WTC11 (cell line): ENCODE measurements around the gene KSR2. TPM values are rescaled to one million over a fixed set of nuclear protein-coding genes. Genes with fewer than 3 reads are reported as not detected.

Experiments
- ATAC-seq: fragments of 200-7000 bp; cut with Tn5 transposase; 2 replicates; pipeline ENCODE4 v1.10.0; 2021; ENCODE audit warnings: mild to moderate bottlenecking, moderate library complexity
- CTCF ChIA-PET: fragments of 300-600 bp; sonication (Branson Sonifier 250); formaldehyde crosslinking; loops from one replicate; lab custom pipeline; 2021; ENCODE audit warnings: antibody characterized with exemption; lab: Charles Lee
- POLR2A ChIA-PET: fragments of 350-600 bp; sonication (Branson Sonifier 250); formaldehyde crosslinking; loops from one replicate; lab custom pipeline; 2021; ENCODE audit warnings: antibody characterized with exemption; lab: Charles Lee
- DNase-seq: peaks from one replicate; pipeline ENCODE4 v3.0.0; 2021; ENCODE audit warnings: low spot score
- H3K27ac Mint-ChIP-seq: 2 replicates; pipeline ENCODE4 v1.8.0; 2021; ENCODE audit warnings: mixed read lengths
- H3K27me3 Mint-ChIP-seq: 2 replicates; pipeline ENCODE4 v1.8.0; 2021; ENCODE audit warnings: low read depth, mild to moderate bottlenecking, moderate library complexity, mixed read lengths
- H3K36me3 Mint-ChIP-seq: 2 replicates; pipeline ENCODE4 v1.8.0; 2021; ENCODE audit warnings: mixed read lengths
- H3K4me1 Mint-ChIP-seq: 2 replicates; pipeline ENCODE4 v1.8.0; 2022; ENCODE audit warnings: mixed read lengths
- H3K4me3 Mint-ChIP-seq: 2 replicates; pipeline ENCODE4 v1.8.0; 2021; ENCODE audit warnings: mild to moderate bottlenecking, moderate library complexity, mixed read lengths
- H3K9me3 Mint-ChIP-seq: 2 replicates; pipeline ENCODE4 v1.8.0; 2021; ENCODE audit warnings: mixed read lengths
- ARID4B ChIP-seq: sonication (generic); formaldehyde crosslinking; IDR thresholded peaks from 2 replicates; pipeline ENCODE4 v1.8.0; 2023; ENCODE audit warnings: missing genetic modification reagents, mild to moderate bottlenecking, borderline replicate concordance
- CREB1 ChIP-seq: sonication (generic); formaldehyde crosslinking; IDR thresholded peaks from 2 replicates; pipeline ENCODE4 v1.8.0; 2023; ENCODE audit warnings: mild to moderate bottlenecking, missing genetic modification reagents
- ERG ChIP-seq: fragments of 250-450 bp; sonication (Bioruptor Pico); IDR thresholded peaks from 2 replicates; pipeline ENCODE4 v1.8.0; 2021; ENCODE audit warnings: mild to moderate bottlenecking
- HMGA2 ChIP-seq: fragments of 250-450 bp; sonication (Bioruptor Pico); IDR thresholded peaks from 2 replicates; pipeline ENCODE4 v1.4.0; 2021; ENCODE audit warnings: mild to moderate bottlenecking, moderate library complexity
- IRF1 ChIP-seq: sonication (generic); formaldehyde crosslinking; IDR thresholded peaks from 2 replicates; pipeline ENCODE4 v1.8.0; 2023; ENCODE audit warnings: missing genetic modification reagents
- JUN ChIP-seq: sonication (generic); formaldehyde crosslinking; IDR thresholded peaks from 2 replicates; pipeline ENCODE4 v1.8.0; 2023; ENCODE audit warnings: mild to moderate bottlenecking, missing genetic modification reagents
- MYBL2 ChIP-seq: sonication (generic); formaldehyde crosslinking; IDR thresholded peaks from 2 replicates; pipeline ENCODE4 v1.8.1; 2023; ENCODE audit warnings: mild to moderate bottlenecking, moderate library complexity, missing genetic modification reagents
- NR2C2 ChIP-seq: sonication (generic); formaldehyde crosslinking; IDR thresholded peaks from 2 replicates; pipeline ENCODE4 v1.8.0; 2022; ENCODE audit warnings: mild to moderate bottlenecking, missing genetic modification reagents
- RORB ChIP-seq: fragments of 250-450 bp; sonication (Bioruptor Pico); IDR thresholded peaks from 2 replicates; pipeline ENCODE4 v1.9.0; 2021; ENCODE audit warnings: mild to moderate bottlenecking
- SMAD4 ChIP-seq: sonication (generic); formaldehyde crosslinking; IDR thresholded peaks from 2 replicates; pipeline ENCODE4 v1.8.0; 2022; ENCODE audit warnings: mild to moderate bottlenecking, missing genetic modification reagents
- STAT6 ChIP-seq: sonication (generic); formaldehyde crosslinking; conservative IDR thresholded peaks from 2 replicates; pipeline ENCODE4 v1.8.1; 2023; ENCODE audit warnings: mild to moderate bottlenecking, low read depth, missing genetic modification reagents, moderate library complexity
- TEAD4 ChIP-seq: sonication (generic); formaldehyde crosslinking; IDR thresholded peaks from 2 replicates; pipeline ENCODE4 v1.8.0; 2022; ENCODE audit warnings: mild to moderate bottlenecking, missing genetic modification reagents
- ZNF671 ChIP-seq: fragments of 250-450 bp; sonication (Bioruptor Pico); IDR thresholded peaks from 2 replicates; pipeline ENCODE4 v1.8.0; 2021; ENCODE audit warnings: mild to moderate bottlenecking
- total RNA-seq: library from RNA; stranded (reverse); gene quantifications from 3 replicates; pipeline ENCODE4 v1.2.3, GENCODE V29; 2021
- TF ChIP-seq, protein P1 (sequence below): fragments of 250-450 bp; sonication (Bioruptor Pico); IDR thresholded peaks from 2 replicates; pipeline ENCODE4 v1.9.0; 2021; ENCODE audit warnings: mild to moderate bottlenecking, borderline replicate concordance
- TF ChIP-seq, protein P2 (sequence below): sonication (generic); formaldehyde crosslinking; IDR thresholded peaks from 2 replicates; pipeline ENCODE4 v1.8.0; 2022; ENCODE audit warnings: missing genetic modification reagents

KSR2 gene
- total RNA-seq, 1 experiment from 2014 or later, result 2.4 TPM

DNA sequence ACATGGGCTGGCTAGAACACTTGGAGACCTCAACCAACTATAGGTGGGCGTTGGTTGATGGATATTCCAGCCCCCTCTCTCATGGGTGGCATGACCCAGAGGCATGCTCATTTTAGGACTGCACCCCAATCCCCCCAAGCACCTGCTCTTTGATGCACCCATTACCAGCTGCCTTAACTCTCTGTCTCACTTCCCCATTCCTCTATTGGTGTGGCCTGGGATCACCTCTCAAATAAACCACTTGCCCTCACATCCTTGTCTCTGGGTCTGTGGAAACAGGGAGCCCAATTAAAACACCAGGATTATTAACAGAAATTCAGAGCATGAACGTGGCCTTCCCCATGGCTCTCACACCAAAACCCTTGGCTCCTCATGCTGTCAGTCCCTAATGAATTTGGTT lies 405.1 kb downstream of the KSR2 start:
- Mint-ChIP-seq H3K27me3 (peaks cover 3% of the 10 kb centered on the region), H3K4me1 (peaks cover 14% of the 10 kb centered on the region), H3K36me3 (no peaks in the 10 kb centered on the region), H3K27ac (no peak overlapping the region), H3K9me3 (peaks cover 3% of the 10 kb centered on the region; the same call in 1 of the 2 replicates), H3K4me3 (no peak overlapping the region)
- POLR2A ChIA-PET, result no interaction called here
- TF ChIP-seq CREB1 (CRISPR knock-in tag), result no peak
- TF ChIP-seq HMGA2 (CRISPR knock-in tag), result no peak
- TF ChIP-seq, protein P1, sequence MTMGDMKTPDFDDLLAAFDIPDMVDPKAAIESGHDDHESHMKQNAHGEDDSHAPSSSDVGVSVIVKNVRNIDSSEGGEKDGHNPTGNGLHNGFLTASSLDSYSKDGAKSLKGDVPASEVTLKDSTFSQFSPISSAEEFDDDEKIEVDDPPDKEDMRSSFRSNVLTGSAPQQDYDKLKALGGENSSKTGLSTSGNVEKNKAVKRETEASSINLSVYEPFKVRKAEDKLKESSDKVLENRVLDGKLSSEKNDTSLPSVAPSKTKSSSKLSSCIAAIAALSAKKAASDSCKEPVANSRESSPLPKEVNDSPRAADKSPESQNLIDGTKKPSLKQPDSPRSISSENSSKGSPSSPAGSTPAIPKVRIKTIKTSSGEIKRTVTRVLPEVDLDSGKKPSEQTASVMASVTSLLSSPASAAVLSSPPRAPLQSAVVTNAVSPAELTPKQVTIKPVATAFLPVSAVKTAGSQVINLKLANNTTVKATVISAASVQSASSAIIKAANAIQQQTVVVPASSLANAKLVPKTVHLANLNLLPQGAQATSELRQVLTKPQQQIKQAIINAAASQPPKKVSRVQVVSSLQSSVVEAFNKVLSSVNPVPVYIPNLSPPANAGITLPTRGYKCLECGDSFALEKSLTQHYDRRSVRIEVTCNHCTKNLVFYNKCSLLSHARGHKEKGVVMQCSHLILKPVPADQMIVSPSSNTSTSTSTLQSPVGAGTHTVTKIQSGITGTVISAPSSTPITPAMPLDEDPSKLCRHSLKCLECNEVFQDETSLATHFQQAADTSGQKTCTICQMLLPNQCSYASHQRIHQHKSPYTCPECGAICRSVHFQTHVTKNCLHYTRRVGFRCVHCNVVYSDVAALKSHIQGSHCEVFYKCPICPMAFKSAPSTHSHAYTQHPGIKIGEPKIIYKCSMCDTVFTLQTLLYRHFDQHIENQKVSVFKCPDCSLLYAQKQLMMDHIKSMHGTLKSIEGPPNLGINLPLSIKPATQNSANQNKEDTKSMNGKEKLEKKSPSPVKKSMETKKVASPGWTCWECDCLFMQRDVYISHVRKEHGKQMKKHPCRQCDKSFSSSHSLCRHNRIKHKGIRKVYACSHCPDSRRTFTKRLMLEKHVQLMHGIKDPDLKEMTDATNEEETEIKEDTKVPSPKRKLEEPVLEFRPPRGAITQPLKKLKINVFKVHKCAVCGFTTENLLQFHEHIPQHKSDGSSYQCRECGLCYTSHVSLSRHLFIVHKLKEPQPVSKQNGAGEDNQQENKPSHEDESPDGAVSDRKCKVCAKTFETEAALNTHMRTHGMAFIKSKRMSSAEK (CRISPR knock-in tag), result no peak
- TF ChIP-seq NR2C2, result no peak
- CTCF ChIA-PET, result no interaction called here
- DNase-seq, result no peak
- ATAC-seq, result no peak

GRCh38 chr12:117563007-117563406 lies 405.8 kb downstream of the KSR2 start:
- POLR2A ChIA-PET, result no interaction called here
- ATAC-seq (peak; percentile 32; the same call in 1 of the 2 replicates), DNase-seq (no peak)
- CTCF ChIA-PET, result interaction anchor here (1.0 kb wide), 1 partner anchor 121 kb away, joined by 4 read pairs; no protein-coding TSS in a partner anchor
- no peak overlapping the region for H3K4me3 Mint-ChIP-seq
- H3K36me3 Mint-ChIP-seq, result no peaks in the 10 kb centered on the region
- TF ChIP-seq JUN (CRISPR knock-in tag) (no peak), ARID4B (CRISPR knock-in tag) (no peak), MYBL2 (CRISPR knock-in tag) (no peak)
- TF ChIP-seq, protein P2, sequence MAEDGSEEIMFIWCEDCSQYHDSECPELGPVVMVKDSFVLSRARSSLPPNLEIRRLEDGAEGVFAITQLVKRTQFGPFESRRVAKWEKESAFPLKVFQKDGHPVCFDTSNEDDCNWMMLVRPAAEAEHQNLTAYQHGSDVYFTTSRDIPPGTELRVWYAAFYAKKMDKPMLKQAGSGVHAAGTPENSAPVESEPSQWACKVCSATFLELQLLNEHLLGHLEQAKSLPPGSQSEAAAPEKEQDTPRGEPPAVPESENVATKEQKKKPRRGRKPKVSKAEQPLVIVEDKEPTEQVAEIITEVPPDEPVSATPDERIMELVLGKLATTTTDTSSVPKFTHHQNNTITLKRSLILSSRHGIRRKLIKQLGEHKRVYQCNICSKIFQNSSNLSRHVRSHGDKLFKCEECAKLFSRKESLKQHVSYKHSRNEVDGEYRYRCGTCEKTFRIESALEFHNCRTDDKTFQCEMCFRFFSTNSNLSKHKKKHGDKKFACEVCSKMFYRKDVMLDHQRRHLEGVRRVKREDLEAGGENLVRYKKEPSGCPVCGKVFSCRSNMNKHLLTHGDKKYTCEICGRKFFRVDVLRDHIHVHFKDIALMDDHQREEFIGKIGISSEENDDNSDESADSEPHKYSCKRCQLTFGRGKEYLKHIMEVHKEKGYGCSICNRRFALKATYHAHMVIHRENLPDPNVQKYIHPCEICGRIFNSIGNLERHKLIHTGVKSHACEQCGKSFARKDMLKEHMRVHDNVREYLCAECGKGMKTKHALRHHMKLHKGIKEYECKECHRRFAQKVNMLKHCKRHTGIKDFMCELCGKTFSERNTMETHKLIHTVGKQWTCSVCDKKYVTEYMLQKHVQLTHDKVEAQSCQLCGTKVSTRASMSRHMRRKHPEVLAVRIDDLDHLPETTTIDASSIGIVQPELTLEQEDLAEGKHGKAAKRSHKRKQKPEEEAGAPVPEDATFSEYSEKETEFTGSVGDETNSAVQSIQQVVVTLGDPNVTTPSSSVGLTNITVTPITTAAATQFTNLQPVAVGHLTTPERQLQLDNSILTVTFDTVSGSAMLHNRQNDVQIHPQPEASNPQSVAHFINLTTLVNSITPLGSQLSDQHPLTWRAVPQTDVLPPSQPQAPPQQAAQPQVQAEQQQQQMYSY (CRISPR knock-in tag), result no peak
- H3K9me3 Mint-ChIP-seq, result peaks cover 3% of the 10 kb centered on the region; the same call in 1 of the 2 replicates
- peaks cover 3% of the 10 kb centered on the region for H3K27me3 Mint-ChIP-seq
- H3K27ac Mint-ChIP-seq, result no peak overlapping the region
- peaks cover 14% of the 10 kb centered on the region for H3K4me1 Mint-ChIP-seq

- ChIA-PET CTCF (no interaction called here), POLR2A (no interaction called here)
- Mint-ChIP-seq H3K27me3 (peaks cover 3% of the 10 kb centered on the region), H3K36me3 (no peaks in the 10 kb centered on the region), H3K27ac (no peak overlapping the region), H3K9me3 (peaks cover 3% of the 10 kb centered on the region; the same call in 1 of the 2 replicates), H3K4me1 (peaks cover 7% of the 10 kb centered on the region; the same call in 1 of the 2 replicates), H3K4me3 (no peak overlapping the region)
- no peak for ATAC-seq
- DNase-seq, result no peak
- TF ChIP-seq ERG (CRISPR knock-in tag) (no peak), RORB (no peak), IRF1 (CRISPR knock-in tag) (no peak), JUN (CRISPR knock-in tag) (no peak), ZNF671 (CRISPR knock-in tag) (no peak), STAT6 (CRISPR knock-in tag) (no peak), TEAD4 (CRISPR knock-in tag) (no peak), SMAD4 (CRISPR knock-in tag) (no peak)
Measured at GRCh38 chr12:117561990-117562389, 406.8 kb downstream of the KSR2 start.
